ENCODE results near the gene DNA2. TPM values are rescaled to one million over a fixed set of nuclear protein-coding genes. Genes with fewer than 3 reads are reported as not detected.
"Not testable (repeated sequence)": the region's sequence is repeated elsewhere in the genome, so short reads cannot be mapped to it uniquely, and the experiment has no call there.

DNA2 gene
- total RNA-seq: 10 to 100 TPM in 3 of 5 donors, 1 to 10 TPM in 2; 5.2 to 16.3 (median 11.6) TPM
- polyA plus RNA-seq: 1 to 10 TPM in 1 of 3 donors, under 1 TPM in 2; 0.31 to 2.5 (median 0.50) TPM
- long read RNA-seq, donor 1: 0 reads
- long read RNA-seq, donor 2: 0 reads
- long read RNA-seq, donor 3: 0 reads
- long read RNA-seq, donor 4: 0 reads
- long read RNA-seq, donor 5: 0 reads
- long read RNA-seq, donor 6: 0 reads
- long read RNA-seq, donor 7: 0 reads
- long read RNA-seq, donor 8, full-length matches to known transcripts: 1 of 1 reads
- long read RNA-seq, donor 8, partial matches to known transcripts: 0 of 1 reads
- long read RNA-seq, donor 8, other reads (novel, unspliced or antisense): 0 of 1 reads
- long read RNA-seq, donor 9: 0 reads
- long read RNA-seq, donor 10: 0 reads

- TF ChIP-seq POLR2AphosphoS5 (IDR thresholded peaks at IDR 0.05) (no peak), POLR2A (IDR thresholded peaks at IDR 0.05) (no peak), EP300 (IDR thresholded peaks at IDR 0.05) (no peak)
- TF ChIP-seq, protein P1, sequence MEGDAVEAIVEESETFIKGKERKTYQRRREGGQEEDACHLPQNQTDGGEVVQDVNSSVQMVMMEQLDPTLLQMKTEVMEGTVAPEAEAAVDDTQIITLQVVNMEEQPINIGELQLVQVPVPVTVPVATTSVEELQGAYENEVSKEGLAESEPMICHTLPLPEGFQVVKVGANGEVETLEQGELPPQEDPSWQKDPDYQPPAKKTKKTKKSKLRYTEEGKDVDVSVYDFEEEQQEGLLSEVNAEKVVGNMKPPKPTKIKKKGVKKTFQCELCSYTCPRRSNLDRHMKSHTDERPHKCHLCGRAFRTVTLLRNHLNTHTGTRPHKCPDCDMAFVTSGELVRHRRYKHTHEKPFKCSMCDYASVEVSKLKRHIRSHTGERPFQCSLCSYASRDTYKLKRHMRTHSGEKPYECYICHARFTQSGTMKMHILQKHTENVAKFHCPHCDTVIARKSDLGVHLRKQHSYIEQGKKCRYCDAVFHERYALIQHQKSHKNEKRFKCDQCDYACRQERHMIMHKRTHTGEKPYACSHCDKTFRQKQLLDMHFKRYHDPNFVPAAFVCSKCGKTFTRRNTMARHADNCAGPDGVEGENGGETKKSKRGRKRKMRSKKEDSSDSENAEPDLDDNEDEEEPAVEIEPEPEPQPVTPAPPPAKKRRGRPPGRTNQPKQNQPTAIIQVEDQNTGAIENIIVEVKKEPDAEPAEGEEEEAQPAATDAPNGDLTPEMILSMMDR (IDR thresholded peaks at IDR 0.05): no peak
- Histone ChIP-seq H3K36me3 (peaks cover 0 to 5% (median 0%) of the 10 kb centered on the region in 4 donors), H3K27ac (peak within 1 kb of the TSS; percentile 12 to 80 (median 59)), H3K4me1 (peaks cover 0 to 17% (median 15%) of the 10 kb centered on the region in 4 donors), H3K27me3 (no peaks in the 10 kb centered on the region), H3K9me3 (no peaks in the 10 kb centered on the region), H3K4me3 (peak within 1 kb of the TSS; percentile 52 to 75 (median 69))
- DNase-seq: peak; percentile 62 to 89
- WGBS, 5 donors: 2 to 3% (median 2%) methylated on average over 44 to 46 of the region's 46 CpGs
- intact Hi-C loops (cut with DNase I; ENCODE audit: low total_unique reads): no loop called here
Observed at GRCh38 chr10:68471586-68472408, at the start of gene DNA2. Gene DNA2 (minus strand): TSS chr10:68471973. CDS start chr10:68471864, 109 bp downstream.

DNA sequence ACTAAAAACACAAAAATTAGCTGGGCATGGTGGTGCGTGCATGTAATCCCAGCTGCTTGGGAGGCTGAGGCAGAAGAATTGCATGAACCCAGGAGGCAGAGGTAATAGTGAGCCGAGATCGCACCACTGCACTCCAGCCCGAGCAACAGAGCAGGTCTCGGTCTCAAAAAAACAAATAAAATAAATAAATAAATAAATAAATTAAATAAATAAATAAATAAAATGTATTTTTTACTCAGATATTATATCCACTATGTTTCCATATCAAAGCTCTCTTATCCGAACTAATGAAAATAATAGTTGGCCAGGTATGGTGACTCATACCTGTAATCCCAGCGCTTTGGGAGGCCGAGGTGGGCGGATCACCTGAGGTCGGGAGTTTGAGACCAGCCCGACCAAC, 46.8 kb upstream of the DNA2 start:
- WGBS, 5 donors: 91 to 97% (median 97%) methylated on average over 11 of the region's 11 CpGs
- H3K4me3 ChIP-seq; H3K27ac ChIP-seq; H3K9me3 ChIP-seq; DNase-seq; H3K27me3 ChIP-seq; intact Hi-C loops (cut with DNase I; ENCODE audit: low total_unique reads): not testable (repeated sequence)
- peaks cover 0 to 59% (median 55%) of the 10 kb centered on the region in 4 donors for H3K36me3 ChIP-seq
- H3K4me1 ChIP-seq: peaks cover 11 to 24% (median 16%) of the 10 kb centered on the region in 4 donors

- Histone ChIP-seq H3K27me3 (no peaks in the 10 kb centered on the region), H3K36me3 (peaks cover 0 to 56% (median 51%) of the 10 kb centered on the region in 4 donors), H3K27ac (peak overlapping the region in 3 of 5 donors; percentile 59 to 64 (median 62)), H3K4me3 (no peak overlapping the region), H3K4me1 (peaks cover 11 to 24% (median 16%) of the 10 kb centered on the region in 4 donors), H3K9me3 (no peaks in the 10 kb centered on the region)
- 55 to 73% (median 67%) methylated on average over 5 of the region's 5 CpGs for WGBS, 5 donors
- TF ChIP-seq POLR2AphosphoS5 (IDR thresholded peaks at IDR 0.05) (no peak), EP300 (IDR thresholded peaks at IDR 0.05) (no peak), POLR2A (IDR thresholded peaks at IDR 0.05) (no peak)
- TF ChIP-seq, protein P1 (IDR thresholded peaks at IDR 0.05): no peak
- intact Hi-C loops (cut with DNase I; ENCODE audit: low total_unique reads): no loop called here
- DNase-seq: peak in 1 of 2 donors; percentile 9
Observed at GRCh38 chr10:68517188-68517587, 45.4 kb upstream of the DNA2 start.

DNA sequence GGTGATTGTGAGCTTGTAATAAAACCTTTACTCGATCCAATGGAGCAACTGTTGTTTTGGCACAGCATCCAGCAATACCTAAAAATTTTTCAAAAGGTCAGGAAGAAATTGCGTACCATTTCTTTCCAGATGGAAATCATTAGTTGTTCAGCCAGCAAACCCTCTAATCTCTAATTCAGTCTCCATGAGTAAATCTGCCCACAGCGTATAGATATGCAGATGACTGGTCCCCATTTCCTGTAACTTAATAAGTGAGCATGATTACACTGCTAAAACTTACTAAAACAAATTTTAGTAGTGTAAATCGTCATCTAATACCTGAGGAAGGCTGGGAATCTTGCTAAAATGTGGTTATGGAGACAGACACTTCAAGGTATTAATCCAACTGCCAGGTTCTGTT, 45.0 kb upstream of the DNA2 start:
- Histone ChIP-seq H3K9me3 (no peaks in the 10 kb centered on the region), H3K4me3 (no peak overlapping the region), H3K36me3 (peaks cover 0 to 53% (median 48%) of the 10 kb centered on the region in 4 donors), H3K4me1 (peaks cover 11 to 24% (median 16%) of the 10 kb centered on the region in 4 donors), H3K27me3 (no peaks in the 10 kb centered on the region), H3K27ac (peak overlapping the region in 4 of 5 donors; percentile 11 to 64 (median 60))
- no peak for DNase-seq
- intact Hi-C loops (cut with DNase I; ENCODE audit: low total_unique reads): no loop called here
- WGBS, 5 donors: 26 to 52% (median 31%) methylated on average over 4 of the region's 4 CpGs
- TF ChIP-seq EP300 (IDR thresholded peaks at IDR 0.05) (no peak), POLR2AphosphoS5 (IDR thresholded peaks at IDR 0.05) (no peak), POLR2A (IDR thresholded peaks at IDR 0.05) (no peak)
- TF ChIP-seq, protein P1 (IDR thresholded peaks at IDR 0.05): no peak

- Histone ChIP-seq H3K4me1 (peaks cover 11 to 24% (median 16%) of the 10 kb centered on the region in 4 donors), H3K36me3 (peaks cover 0 to 53% (median 50%) of the 10 kb centered on the region in 4 donors), H3K27ac (peak overlapping the region; percentile 11 to 66 (median 62))
- H3K4me3 ChIP-seq; H3K27me3 ChIP-seq; H3K9me3 ChIP-seq; DNase-seq; intact Hi-C loops (cut with DNase I; ENCODE audit: low total_unique reads): not testable (repeated sequence)
- 28 to 71% (median 49%) methylated on average over 2 of the region's 2 CpGs for WGBS, 5 donors
Observed at GRCh38 chr10:68516216-68516615, 44.4 kb upstream of the DNA2 start.

Measured in stomach (tissue), 19 donors.